Mucosa of descending colon (tissue), 3 donors: ENCODE measurements around the gene COPS6. TPM values are rescaled to one million over a fixed set of nuclear protein-coding genes. Genes with fewer than 3 reads are reported as not detected.
A peak's percentile ranks its signal among the peaks of the same experiment; 100 is the strongest.

ENCODE experiments used
- ATAC-seq: fragments of 200-7000 bp; cut with Tn5 transposase; one replicate; pipeline ENCODE4 v1.9.1; 2020; ENCODE audit warnings: mild to moderate bottlenecking, moderate library complexity
- DNase-seq, 3 donors: peaks; one replicate each; pipeline ENCODE4 v3.0.0-alpha.2; 2020
- H3K36me3 ChIP-seq: fragments of 200-600 bp; one replicate; pipeline ENCODE4 v1.8.0; 2021; ENCODE audit warnings: low read depth, mild to moderate bottlenecking
- H3K4me1 ChIP-seq: fragments of 200-600 bp; one replicate; pipeline ENCODE4 v1.8.0; 2021; ENCODE audit warnings: low read depth, mild to moderate bottlenecking
- H3K4me3 ChIP-seq: fragments of 200-600 bp; one replicate; pipeline ENCODE4 v1.8.0; 2021; ENCODE audit warnings: mild to moderate bottlenecking
- H3K9me3 ChIP-seq: fragments of 200-600 bp; one replicate; pipeline ENCODE4 v1.8.0; 2021; ENCODE audit warnings: mild to moderate bottlenecking
- intact Hi-C, 2 donors: fragments of 100-400 bp; cut with DNase I in 1 of 2; cut with micrococcal nuclease in 1 of 2; formaldehyde crosslinking; loops; one replicate each; pipeline versions ENCODE4 v1.11.0 to v1.11.1; 2022; cut with DNase I, micrococcal nuclease
- total RNA-seq, 3 donors: library from RNA; stranded (reverse); fragmentation: NEBNext Ultra II Directional in 2 of 3; extraction: Animal tissue kit (Norgen Biotek cat#: 25700) in 2 of 3; gene quantifications; one replicate each; pipeline versions ENCODE4 v1.2.1 to v1.2.4, GENCODE V29; 2021 to 2023
- TF ChIP-seq, protein P1 (sequence below): fragments of 200-600 bp; IDR thresholded peaks from one replicate; pipeline ENCODE4 v1.8.0; 2022; ENCODE audit warnings: antibody characterized with exemption, mild to moderate bottlenecking
- donor health status: DM: no; HTN: no; CAD: no; lungs with moderate emphysema.
- donor health status: DM: no; HTN: no; CAD: no.
- donor health status: DM: no; HTN: yes; CAD: no.

COPS6 gene
- total RNA-seq, 3 donors from 2014 or later, result 61.8 to 98.5 (median 76.1) TPM

DNA sequence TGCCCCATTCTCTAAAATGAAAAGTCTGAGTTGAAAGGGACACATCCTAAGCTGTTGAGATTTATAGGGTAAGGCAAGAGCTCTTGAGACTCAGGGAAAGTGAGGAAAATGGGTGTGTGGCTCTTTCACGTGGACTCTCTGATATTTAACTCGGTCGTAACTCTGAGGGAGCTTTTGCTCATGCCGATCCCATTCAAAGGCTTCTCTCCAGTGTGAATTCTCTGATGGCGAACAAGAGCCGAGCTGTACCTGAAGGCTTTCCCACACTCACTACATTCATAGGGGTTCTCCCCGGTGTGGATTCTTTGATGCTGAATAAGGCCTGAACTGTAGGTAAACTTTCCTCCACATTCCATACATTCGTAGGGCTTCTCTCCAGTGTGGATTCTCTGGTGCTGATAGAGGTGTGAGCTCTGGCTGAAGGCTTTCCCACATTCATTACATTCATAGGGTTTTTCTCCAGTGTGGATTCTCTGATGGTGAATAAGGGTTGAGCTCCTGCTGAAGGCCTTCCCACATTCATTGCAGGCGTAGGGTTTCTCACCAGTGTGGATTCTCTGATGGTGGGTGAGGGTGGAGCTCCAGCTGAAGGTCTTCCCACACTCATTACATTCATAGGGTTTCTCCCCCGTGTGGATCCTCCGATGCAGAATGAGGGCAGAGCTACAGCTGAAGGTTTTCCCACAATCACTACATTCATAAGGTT, 17.6 kb upstream of the COPS6 start:
- H3K4me1 ChIP-seq, result no peaks in the 10 kb centered on the region
- no peak overlapping the region for H3K4me3 ChIP-seq
- peaks cover 28% of the 10 kb centered on the region for H3K9me3 ChIP-seq
- peaks cover 34% of the 10 kb centered on the region for H3K36me3 ChIP-seq
- ATAC-seq, result no peak
- TF ChIP-seq, protein P1, sequence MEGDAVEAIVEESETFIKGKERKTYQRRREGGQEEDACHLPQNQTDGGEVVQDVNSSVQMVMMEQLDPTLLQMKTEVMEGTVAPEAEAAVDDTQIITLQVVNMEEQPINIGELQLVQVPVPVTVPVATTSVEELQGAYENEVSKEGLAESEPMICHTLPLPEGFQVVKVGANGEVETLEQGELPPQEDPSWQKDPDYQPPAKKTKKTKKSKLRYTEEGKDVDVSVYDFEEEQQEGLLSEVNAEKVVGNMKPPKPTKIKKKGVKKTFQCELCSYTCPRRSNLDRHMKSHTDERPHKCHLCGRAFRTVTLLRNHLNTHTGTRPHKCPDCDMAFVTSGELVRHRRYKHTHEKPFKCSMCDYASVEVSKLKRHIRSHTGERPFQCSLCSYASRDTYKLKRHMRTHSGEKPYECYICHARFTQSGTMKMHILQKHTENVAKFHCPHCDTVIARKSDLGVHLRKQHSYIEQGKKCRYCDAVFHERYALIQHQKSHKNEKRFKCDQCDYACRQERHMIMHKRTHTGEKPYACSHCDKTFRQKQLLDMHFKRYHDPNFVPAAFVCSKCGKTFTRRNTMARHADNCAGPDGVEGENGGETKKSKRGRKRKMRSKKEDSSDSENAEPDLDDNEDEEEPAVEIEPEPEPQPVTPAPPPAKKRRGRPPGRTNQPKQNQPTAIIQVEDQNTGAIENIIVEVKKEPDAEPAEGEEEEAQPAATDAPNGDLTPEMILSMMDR, result no peak
- intact Hi-C loops, result no loop called here
- no peak for DNase-seq

DNA sequence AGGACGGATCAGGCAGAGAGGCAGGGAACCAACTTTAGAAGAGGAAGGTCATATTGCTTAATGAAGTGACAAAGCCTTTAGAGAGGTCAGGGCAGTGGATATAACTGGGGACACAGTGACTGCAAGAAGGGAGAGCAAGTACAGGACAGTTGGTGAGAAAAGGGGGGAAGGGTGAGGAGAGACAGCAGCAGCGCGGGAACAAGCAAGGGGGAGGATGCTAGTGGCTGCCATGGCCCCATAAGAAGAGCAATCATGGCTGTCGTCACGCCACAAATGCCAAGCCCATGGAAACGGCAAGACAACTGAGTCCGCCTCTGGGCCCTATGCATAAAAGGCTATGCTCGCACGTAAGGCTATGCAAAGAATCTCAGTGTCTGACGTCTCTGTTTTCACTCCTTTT, 16.3 kb upstream of the COPS6 start:
- peaks cover 9% of the 10 kb centered on the region for H3K4me1 ChIP-seq
- H3K36me3 ChIP-seq, result peaks cover 34% of the 10 kb centered on the region
- DNase-seq (no peak), ATAC-seq (no peak)
- H3K9me3 ChIP-seq, result peaks cover 28% of the 10 kb centered on the region
- intact Hi-C loops, result no loop called here
- TF ChIP-seq, protein P1, result no peak
- H3K4me3 ChIP-seq, result no peak overlapping the region

DNA sequence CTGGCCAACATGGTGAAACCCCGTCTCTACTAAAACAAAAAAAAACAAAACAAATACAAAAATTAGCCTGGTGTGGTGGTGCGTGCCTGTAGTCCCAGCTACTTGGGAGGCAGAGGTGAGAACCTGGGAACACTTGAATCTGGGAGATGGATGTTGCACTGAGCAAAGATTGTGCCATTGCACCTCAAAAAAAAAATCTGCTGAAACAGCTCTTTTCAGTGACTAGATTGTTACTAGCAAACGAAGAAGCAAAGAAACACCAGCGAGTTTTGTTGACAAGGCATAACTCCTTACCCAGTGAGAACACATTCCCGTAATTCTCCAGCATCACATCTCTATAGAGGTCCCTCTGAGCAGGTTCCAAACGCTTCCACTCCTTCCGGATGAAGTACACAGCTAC, 13.9 kb upstream of the COPS6 start:
- ATAC-seq (no peak), DNase-seq (no peak)
- no peak overlapping the region for H3K4me3 ChIP-seq
- peaks cover 34% of the 10 kb centered on the region for H3K36me3 ChIP-seq
- peaks cover 32% of the 10 kb centered on the region for H3K4me1 ChIP-seq
- intact Hi-C loops, result no loop called here
- TF ChIP-seq, protein P1, result no peak
- peaks cover 28% of the 10 kb centered on the region for H3K9me3 ChIP-seq

DNA sequence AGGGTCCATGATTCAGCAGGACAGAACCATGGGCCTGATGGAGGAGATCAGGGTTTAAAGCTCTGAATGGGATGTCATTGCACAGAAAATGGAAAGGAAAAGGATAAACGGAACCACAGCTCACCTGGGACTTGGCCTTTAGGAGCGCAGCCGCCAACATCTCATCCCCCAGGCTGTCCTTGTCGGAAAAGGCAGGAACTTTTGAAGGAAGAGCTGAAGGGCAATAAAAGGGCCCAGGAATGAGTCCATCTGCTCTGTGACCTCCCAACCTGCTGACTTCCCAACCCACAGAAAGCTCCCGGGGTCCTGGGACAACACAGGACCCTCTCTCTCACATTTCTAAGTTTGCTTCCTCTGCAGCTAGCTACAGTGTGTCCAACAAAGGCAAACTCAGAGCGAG, 13.4 kb upstream of the COPS6 start:
- peaks cover 26% of the 10 kb centered on the region for H3K9me3 ChIP-seq
- DNase-seq (no peak), ATAC-seq (no peak)
- intact Hi-C loops, result no loop called here
- H3K36me3 ChIP-seq, result peaks cover 34% of the 10 kb centered on the region
- peaks cover 38% of the 10 kb centered on the region for H3K4me1 ChIP-seq
- no peak overlapping the region for H3K4me3 ChIP-seq
- TF ChIP-seq, protein P1, result no peak

DNA sequence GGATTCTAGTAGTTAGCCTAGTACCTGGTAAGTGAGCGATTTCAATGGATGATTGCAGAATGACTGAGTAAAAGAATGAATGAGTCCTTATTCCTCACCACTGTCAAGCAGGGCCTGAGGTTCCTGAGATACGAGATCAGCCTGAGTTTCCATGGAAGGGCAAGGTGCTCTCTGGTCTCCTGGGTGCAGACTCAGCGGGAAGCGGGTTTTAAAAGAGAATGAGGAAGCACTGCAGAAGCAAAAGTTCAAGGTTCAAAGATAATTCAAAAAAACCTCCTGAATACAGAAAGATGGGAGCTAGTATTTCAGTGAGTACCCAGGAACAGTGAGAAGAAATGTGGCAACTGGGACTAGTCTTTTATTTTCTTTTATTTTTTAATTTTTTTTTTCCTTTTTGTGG, 11.6 kb upstream of the COPS6 start:
- Histone ChIP-seq H3K36me3 (peaks cover 18% of the 10 kb centered on the region), H3K9me3 (peaks cover 8% of the 10 kb centered on the region), H3K4me3 (no peak overlapping the region), H3K4me1 (peaks cover 47% of the 10 kb centered on the region)
- intact Hi-C loops, result no loop called here
- DNase-seq (peak in 1 of 3 donors; percentile 50), ATAC-seq (peak; percentile 5)
- TF ChIP-seq, protein P1, result no peak
